Right hindlimb (tissue), 1 donor: ENCODE measurements around the gene TMEM247.
A peak's percentile ranks its signal among the peaks of the same experiment; 100 is the strongest.
"Not testable (repeated sequence)": the region's sequence is repeated elsewhere in the genome, so short reads cannot be mapped to it uniquely, and the experiment has no call there.

Experiments used
- DNase-seq: peaks from one replicate; pipeline ENCODE4 v3.0.0-alpha.2; 2018

TMEM247 gene

DNA sequence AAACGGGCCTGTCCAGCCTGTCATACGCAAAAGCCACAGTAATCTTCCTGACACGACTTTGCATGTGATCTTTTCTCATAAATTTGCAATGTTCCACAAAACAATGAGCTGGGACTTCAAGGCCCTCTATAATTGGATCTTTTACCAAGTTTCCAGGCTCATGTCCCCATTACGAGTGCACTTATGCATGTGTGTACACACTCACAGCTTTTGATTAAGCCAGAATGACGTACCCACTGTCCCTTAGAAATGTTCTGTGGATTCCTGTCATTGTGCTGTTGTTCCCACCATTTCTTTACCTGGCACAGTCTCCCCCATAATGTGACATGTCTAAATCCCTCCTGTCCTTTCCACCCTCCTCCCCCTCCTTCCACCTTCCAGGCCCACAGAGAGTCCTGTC is 19.7 kb upstream of the TMEM247 start:
- no peak for DNase-seq

- peak; percentile 52 for DNase-seq
Measured at GRCh38 chr2:46460241-46460921, 19.0 kb upstream of the TMEM247 start.

DNA sequence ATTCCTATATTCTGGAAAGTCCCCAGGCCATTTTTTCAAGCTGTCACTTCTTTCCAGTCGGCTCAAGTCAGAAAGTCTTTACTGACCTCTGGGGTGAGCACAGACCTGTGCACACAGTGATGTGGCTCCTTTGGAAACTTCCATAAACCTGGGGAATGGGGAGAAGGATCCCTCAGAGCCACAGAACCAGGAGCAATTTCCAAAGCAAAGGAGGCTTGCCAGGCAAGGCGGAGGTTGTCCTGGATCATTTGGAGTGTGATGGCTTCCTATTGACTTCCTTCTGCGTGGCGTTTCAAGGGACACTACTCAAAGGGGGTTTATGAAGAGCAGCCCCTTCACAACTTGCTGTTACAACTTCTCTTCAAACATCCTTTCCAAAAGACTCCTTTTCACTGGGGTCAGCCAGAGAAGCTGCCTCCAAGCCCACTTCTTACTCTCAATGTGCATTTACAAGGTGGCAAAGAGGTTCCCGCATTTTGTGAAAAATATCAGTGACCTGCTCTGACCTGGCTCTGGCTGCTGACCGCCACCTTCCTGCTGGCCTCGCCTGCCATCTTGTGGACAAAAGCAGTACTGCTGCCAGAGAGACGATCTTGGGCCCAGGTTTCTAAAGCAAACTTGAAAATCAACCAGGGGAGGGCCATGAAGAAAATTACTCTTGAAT is 18.2 kb upstream of the TMEM247 start:
- peak; percentile 75 for DNase-seq

- no peak for DNase-seq
Measured at GRCh38 chr2:46461709-46462171, 17.6 kb upstream of the TMEM247 start.

GRCh38 chr2:46462936-46463335 is 16.4 kb upstream of the TMEM247 start:
- DNase-seq, result no peak

DNA sequence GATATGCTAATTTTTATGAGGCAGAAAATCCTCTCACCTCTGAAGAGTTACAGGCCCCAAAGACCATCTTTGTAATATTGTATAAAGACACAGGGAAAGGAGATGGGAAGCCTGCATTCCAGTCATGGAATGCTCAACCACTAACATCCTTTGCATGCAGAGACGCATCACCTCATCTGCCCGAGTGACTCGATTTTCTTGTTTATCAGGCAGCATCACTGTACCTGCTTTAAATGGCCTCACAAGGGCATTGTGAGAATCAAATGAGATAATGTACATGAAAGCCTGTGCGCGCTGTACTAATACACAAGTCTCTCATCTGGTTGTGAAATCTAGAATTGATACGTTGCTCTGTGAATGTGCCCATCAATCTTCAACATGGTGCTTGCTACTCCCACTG is 10.2 kb upstream of the TMEM247 start:
- no peak for DNase-seq

DNA sequence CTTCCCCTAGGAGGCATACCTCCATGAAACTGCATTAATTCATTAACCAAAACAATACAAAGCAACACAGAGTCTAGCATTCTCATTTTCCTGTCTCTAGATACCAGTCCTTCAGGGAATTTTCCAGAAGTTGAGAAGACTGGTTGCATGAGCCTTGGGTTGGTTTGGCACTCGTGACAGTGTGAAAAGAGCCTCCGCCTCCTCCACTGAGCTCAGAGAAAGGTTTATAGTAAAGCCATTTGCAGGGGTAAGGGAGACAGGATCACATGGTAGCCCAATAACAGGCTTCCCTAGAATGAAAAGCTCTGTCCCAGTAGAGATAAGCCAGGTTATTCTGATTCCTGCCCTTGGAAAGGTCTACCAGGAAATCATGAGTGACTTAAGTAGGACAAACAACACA is 9.7 kb upstream of the TMEM247 start:
- no peak for DNase-seq

GRCh38 chr2:46470114-46470628 is 9.2 kb upstream of the TMEM247 start:
- no peak for DNase-seq

DNA sequence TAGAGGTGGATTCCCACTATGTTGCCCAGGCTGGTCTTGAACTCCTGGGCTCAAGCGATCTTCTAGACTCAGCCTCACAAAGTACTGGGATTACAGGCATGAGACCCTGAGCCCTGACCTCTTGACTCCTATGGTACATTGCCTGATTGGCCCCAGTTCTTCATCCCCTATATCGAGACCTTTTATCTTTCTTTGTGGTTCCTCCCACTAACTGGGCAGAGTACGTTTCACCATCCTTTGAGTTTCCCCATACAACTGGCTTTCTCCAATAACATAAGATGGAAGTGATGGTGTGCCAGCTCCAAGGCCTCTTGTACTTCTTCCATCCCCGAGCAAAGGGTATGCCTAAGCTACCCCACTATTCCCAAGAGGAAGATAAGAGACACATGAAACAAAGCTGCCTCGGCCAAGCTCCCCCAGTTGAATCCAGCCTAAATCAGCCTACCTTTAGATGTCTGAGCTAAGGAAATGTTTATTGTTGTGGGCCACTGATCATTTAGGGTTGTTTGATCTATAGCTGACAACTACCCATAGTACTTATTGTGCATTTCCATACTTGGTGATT is 8.3 kb upstream of the TMEM247 start:
- DNase-seq, result no peak

DNA sequence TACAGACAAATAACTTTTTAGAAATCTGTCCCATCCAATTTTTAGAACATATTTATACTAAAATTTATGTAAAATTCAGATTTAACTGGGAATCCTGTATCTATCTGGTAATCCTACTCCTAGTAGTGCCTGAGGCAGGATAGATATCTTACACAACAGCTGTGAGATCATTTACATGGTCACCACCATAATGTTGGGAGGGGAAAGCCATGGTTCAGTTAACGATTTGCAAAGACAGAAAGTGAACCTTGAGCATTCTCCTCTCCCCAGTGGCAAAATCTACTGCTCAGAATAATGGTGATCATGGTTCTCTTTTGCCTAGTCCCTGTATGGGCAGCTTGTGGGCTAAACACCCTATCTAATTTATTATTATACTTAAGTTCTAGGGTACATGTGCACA is 7.7 kb upstream of the TMEM247 start:
- DNase-seq, result no peak

- not testable (repeated sequence) for DNase-seq
Measured at GRCh38 chr2:46472165-46472564, 7.2 kb upstream of the TMEM247 start.

DNA sequence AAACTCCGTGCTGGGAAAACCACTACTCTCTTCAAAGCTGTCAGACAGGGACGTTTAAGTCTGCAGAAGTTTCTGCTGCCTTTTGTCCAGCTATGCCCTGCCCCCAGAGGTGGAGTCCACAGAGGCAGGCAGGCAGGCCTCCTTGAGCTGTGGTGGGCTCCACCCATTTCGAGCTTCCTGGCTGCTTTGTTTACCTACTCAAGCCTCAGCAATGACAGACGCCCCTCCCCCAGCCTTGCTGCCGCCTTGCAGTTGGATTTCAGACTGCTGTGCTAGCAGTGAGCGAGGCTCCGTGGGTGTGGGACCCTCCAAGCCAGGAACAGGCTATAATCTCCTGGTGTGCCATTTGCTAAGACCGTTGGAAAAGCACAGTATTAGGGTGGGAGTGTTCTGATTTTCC is 1.9 kb upstream of the TMEM247 start:
- DNase-seq, result not testable (repeated sequence)

DNA sequence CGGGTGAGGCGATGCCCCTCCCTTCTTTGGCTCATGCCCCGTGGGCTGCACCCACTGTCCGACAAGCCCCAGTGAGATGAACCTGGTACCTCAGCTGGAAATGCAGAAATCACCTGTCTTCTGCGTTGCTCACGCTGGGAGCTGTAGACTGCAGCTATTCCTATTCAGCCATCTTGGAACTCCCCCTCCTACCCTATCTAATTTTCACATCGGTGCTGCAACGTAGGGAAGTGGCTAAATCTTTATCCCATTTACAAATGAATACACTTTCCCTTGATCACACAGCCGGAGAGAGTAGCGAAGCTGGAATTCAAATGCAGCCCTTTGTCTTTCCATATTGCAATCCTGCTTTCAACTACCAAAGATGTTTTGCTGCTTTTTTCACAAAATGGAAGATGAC is 1.4 kb upstream of the TMEM247 start:
- no peak for DNase-seq

DNA sequence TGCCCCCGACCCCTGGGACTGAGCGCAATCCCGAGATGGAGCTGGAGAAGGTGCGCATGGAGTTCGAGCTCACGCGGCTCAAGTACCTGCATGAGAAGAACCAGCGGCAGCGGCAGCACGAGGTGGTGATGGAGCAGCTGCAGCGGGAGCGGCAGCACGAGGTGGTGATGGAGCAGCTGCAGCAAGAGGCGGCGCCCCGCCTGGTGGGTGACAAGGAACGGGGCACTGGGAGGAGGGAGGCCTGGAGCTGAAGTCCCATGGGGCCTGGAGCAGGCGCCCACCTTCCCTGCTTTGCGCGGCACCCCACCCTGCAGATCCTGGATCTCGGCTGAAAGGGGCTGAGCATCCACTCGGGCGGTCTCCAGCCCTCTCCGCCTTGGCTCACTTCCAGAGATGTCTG is 1.2 kb downstream of the TMEM247 start:
- DNase-seq, result no peak

DNA sequence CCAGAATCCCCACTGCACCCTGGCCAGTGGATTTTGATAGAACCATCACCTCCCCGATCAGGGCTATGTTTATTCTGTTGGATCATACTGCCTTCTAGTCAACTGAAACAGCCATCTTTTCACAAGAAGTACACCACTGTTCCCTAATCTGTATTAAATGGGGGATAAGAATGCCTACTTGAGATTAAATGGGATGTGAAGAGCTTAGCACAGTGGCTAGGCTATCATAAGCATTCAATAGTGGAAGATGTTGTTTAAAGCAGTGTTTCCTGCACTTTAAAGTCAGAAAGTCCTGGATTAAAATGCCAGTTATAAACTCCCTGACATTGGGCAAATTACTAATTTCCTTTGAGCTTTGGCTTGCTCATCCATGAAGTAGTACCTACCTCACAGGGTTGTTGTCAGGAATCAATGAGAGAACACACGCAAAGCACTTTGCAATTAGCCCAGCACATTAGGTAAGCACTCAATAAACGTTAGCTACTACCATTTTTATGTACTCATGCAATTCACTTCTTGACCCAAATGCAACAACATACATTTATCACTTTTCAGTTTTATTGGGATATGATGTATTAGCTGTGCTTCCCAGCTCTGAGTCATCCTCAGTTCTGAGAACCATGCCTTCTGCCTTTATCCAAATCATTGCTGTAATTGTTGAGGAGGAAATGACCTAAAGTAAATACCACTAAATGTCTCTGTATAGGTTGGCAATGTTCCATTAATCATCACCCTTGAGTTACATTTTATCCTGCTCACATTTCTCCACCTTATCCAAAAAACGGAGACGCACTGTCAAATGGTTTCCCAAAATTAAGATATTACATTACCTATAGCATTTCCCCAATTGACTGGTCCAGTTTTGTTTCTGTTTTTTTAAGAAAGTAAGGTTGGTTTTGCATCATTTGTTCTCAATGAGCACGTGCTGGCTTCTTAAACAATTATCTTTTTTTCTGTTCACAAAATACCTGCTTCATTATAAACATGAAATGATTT is 2.1 kb downstream of the TMEM247 start:
- DNase-seq, result no peak

DNA sequence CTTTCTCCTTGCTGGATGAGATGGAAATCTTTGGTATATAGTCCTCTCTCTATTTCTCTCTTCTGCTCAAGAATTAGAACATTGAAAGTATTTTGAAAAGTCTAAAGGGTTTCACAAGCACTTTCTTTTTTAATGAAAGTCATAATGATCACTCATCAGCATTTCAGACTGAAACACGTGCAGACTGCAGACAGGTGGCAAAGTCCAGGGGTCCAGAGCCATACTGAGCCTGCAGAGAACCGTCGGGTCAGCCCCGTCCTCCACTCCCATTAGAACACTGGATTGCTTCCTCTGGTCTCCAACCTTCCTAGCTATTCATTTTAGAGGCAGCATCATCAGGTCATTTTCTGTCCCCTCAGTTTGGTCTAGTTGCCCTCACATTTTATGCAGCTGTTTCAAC is 3.1 kb downstream of the TMEM247 start:
- no peak for DNase-seq

- no peak for DNase-seq
Measured at GRCh38 chr2:46485002-46485401, 5.6 kb downstream of the TMEM247 start.

DNA sequence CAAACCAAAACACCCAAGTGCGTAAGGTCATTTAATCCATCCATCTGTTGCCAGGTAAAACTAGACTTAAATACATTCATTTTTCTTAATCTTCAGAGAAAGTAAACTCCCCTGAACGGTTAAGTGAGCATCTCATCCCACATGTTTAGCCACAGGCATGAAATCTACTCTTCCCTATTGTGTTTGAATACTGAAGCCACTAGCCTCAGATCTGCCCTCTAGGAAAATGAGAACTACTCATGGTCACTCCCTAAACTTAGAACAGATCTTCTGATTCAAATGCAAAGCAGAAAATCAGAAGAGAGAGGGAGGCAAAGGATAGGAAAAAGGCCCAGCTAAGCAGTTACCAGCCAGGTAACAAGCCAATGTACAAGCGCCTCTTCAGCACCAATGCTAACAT is 7.1 kb downstream of the TMEM247 start:
- no peak for DNase-seq

- DNase-seq, result peak; percentile 31
Measured at GRCh38 chr2:46487667-46488335, 8.4 kb downstream of the TMEM247 start.

- no peak for DNase-seq
Measured at GRCh38 chr2:46488389-46488788, 9.0 kb downstream of the TMEM247 start.

DNA sequence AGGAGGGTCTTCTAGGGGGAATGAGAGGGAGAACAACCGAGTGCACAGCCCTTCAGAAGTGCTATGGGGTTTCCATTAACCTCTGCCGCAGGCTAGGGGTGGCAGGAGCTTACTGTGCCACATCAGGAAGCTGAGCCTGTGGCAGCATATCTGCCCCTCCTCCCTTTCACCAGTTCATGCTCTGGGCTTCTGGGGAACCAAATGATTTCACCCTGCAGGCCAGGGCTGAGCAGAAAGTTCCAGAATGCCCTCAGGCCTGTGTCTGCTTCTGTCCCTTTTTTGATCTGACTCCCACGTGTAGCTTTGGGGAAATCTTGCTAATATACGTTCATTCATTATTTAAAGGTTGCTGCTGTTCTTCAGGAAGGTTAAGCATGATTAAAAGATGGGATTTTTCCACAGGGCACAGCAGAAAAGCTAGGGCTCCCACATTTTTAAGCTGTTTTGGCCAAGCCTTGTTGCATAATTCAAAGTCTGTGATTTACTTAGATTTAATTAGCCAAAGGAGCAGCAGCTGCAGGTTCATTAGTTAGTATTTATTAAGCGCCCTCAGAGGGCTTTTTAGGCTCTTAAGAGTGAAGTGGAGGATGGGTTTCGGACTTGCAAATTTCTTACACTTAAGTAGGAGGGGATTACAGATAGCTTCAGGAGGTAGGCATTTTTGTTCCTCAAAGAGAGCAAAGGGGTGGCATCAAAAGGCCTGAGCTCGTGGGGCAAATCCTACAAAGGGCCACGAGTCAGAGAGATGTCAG is 10.2 kb downstream of the TMEM247 start:
- DNase-seq, result no peak
